ENCODE results near the gene FPR2.
"Not testable (repeated sequence)": the region's sequence is repeated elsewhere in the genome, so short reads cannot be mapped to it uniquely, and the experiment has no call there.

FPR2 gene

DNA sequence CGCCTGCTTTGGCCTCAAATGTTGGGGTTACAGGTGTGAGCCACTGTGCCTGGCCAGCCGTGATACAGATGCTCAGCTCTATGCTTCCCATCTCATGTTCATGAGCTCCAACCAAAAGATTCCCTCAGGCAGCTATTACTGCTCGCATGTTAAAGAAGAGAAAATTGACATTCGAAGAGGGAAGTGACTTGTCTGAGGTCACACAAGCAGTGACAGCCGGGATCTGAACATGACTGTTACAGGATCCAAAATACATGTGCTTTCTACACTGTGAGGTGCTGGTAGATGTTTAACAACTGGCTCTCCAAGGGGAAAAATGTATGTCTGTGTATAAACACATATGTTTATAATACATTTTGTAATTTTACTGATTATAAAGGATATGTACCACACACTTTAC is 20.6 kb upstream of the FPR2 start:
- DNase-seq (ENCODE audit: low read depth), result no peak

- DNase-seq (ENCODE audit: low read depth), result no peak
Measured at GRCh38 chr19:51742789-51743188, 18.2 kb upstream of the FPR2 start.

GRCh38 chr19:51743405-51743804 is 17.6 kb upstream of the FPR2 start:
- no peak for DNase-seq (ENCODE audit: low read depth)

- no peak for DNase-seq (ENCODE audit: low read depth)
Measured at GRCh38 chr19:51746731-51747130, 14.2 kb upstream of the FPR2 start.

DNA sequence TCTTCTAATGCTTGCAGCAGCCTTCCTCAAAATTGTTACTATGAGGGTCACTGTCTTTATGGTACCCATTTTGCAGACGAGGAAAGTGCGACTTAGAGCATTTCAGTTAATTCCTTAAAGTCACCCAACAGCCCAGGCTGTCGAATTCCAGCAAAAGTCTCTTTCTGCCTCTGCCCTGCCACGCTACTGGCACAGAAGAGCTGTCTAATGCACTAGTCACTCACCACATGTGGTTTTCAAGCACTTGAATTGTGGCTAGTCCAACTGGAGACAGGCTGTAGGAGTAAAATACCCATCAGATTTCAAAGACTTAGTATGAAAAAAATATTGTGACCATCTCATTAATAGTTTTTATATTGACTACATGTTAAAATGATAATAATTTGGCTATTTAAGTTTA is 11.0 kb upstream of the FPR2 start:
- DNase-seq (ENCODE audit: low read depth), result no peak

DNA sequence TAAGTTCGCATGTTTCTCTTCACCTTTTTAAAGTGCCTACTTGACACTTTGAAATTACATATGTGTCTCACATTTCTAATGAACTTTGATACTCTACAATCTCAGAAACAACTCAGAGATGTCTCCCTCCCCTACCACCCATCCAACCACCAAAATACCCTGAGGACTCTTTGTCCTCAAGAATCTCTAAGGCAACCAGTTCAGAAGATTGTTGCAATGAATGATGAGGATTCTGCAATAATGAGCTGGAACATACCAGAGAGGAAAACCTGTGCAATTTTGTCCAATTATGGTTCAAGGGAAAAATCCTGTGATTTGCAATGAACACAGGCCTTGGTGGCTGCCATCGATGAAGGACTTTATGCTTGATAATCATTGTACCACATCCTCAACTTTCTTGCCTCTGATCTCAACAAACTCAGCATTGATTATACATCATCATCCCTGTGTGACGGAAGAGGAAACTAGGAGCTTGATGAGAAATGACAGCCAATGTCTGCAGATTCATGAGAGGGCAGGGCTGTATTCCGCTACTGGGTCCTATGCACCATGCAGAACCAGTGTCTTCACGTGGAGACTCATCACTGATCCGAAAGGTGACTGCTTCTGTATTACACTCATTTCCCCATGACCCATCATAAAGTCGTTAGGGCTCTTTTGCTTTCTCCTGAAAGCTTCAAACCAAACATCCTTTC is 10.4 kb upstream of the FPR2 start:
- DNase-seq (ENCODE audit: low read depth), result no peak

GRCh38 chr19:51751655-51752054 is 9.3 kb upstream of the FPR2 start, which contains the start of gene FPR1:
Gene FPR1 (minus strand): TSS chr19:51751878. CDS start chr19:51746994, 4,884 bp downstream.
- no peak for DNase-seq (ENCODE audit: low read depth)

- no peak for DNase-seq (ENCODE audit: low read depth)
Measured at GRCh38 chr19:51754109-51754508, 6.9 kb upstream of the FPR2 start.

GRCh38 chr19:51754770-51755169 is 6.2 kb upstream of the FPR2 start:
- no peak for DNase-seq (ENCODE audit: low read depth)

- DNase-seq (ENCODE audit: low read depth), result no peak
Measured at GRCh38 chr19:51755571-51755970, 5.4 kb upstream of the FPR2 start.

- DNase-seq (ENCODE audit: low read depth), result no peak
Measured at GRCh38 chr19:51761696-51762095, 716 bp downstream of the FPR2 start.

- no peak for DNase-seq (ENCODE audit: low read depth)
Measured at GRCh38 chr19:51765086-51765485, 4.1 kb downstream of the FPR2 start.

GRCh38 chr19:51766461-51766860 is 5.5 kb downstream of the FPR2 start:
- DNase-seq (ENCODE audit: low read depth), result no peak

- no peak for DNase-seq (ENCODE audit: low read depth)
Measured at GRCh38 chr19:51771376-51772130, 10.6 kb downstream of the FPR2 start.

GRCh38 chr19:51772977-51773376 is 12.0 kb downstream of the FPR2 start:
- no peak for DNase-seq (ENCODE audit: low read depth)

DNA sequence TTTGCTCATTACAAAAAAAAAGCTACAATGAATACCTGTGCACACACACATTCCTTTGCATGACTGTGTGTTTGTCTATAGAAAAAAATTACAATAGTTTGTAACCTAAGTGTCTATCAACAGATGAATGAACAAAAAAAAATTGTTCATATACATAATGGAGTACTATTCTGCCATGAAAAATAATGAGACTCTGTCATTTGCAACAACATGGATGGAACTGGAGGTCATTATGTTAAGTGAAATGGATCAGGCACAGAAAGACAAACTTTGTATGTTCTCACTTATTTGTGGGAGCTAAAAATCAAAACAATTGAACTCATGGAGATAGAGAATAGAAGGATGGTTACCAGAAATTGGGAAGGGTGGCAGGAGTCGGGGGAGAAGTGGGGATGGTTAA is 15.6 kb downstream of the FPR2 start:
- DNase-seq (ENCODE audit: low read depth), result not testable (repeated sequence)

GRCh38 chr19:51777570-51778462 is 16.8 kb downstream of the FPR2 start:
- DNase-seq (ENCODE audit: low read depth), result peak; percentile 23

GRCh38 chr19:51779181-51779580 is 18.2 kb downstream of the FPR2 start:
- no peak for DNase-seq (ENCODE audit: low read depth)

DNA sequence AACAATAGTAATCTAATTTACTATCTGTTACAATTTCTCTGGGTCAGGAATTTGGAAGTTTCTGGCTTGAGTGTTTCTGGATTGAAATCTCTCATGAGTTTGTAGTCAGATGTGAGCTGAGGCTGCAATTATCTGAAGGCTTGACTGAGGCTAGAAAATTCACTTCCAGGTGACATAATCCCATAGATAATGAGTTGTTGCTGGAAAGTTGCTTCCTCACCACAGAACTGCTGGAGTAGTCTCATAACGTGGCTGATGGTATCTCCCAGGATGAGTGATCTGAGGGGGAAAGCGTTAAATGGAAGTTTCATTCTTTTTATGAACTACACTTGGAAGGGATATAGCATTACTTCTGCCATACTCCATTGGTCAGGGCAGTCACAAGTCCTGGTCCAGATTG is 18.7 kb downstream of the FPR2 start:
- no peak for DNase-seq (ENCODE audit: low read depth)

DNA sequence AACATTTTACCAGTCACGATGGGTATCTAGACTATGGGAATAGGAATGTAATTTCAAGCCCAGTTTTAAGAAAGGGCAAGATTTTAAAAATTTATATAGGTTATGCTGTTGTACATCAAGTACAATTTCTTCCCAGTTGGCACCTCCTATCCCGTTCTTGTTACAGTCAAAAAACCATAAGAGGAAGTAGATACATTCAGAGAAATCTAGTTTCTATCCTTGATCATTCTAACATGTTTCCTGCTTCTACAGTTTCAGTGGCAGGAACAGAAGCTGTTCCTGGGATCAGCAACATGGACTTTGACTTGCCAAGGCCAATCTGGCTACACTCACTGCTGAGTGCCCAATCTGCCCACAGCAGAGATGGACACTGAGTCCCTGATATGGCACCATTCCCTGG is 19.3 kb downstream of the FPR2 start:
- DNase-seq (ENCODE audit: low read depth), result no peak

- DNase-seq (ENCODE audit: low read depth), result no peak
Measured at GRCh38 chr19:51781999-51782398, 21.0 kb downstream of the FPR2 start.

- no peak for DNase-seq (ENCODE audit: low read depth)
Measured at GRCh38 chr19:51783372-51783771, 22.4 kb downstream of the FPR2 start.
